GM13976 (cell line): ENCODE measurements around the gene ARSI.

Experiments used
- DNase-seq: peaks from one replicate; pipeline ENCODE4 v3.0.0; 2012; ENCODE audit warnings: low spot score
- CTCF ChIP-seq: IDR thresholded peaks from 2 replicates; pipeline ENCODE4 v1.5.1; 2012; ENCODE audit warnings: borderline replicate concordance, mild to moderate bottlenecking; ENCODE audit not compliant: insufficient read depth; ENCODE audit errors: extremely low read depth, missing control alignments, control extremely low read depth
- in situ Hi-C: fragments of 300-500 bp; cut with MboI; formaldehyde crosslinking; loops from one replicate; pipeline ENCODE4 v1.12.0; 2022; ENCODE audit warnings: low sequenced_read_pairs, mixed read lengths, inconsistent platforms; ENCODE audit not compliant: unreplicated experiment

Gene ARSI

GRCh38 chr5:150322202-150322601, 19.5 kb upstream of the ARSI start:
- in situ Hi-C loops: no loop called here
- no peak for TF ChIP-seq CTCF
- DNase-seq: no peak

GRCh38 chr5:150321784-150322183, 19.1 kb upstream of the ARSI start:
- in situ Hi-C loops: no loop called here
- no peak for DNase-seq
- TF ChIP-seq CTCF: no peak

- in situ Hi-C loops: no loop called here
- TF ChIP-seq CTCF: no peak
- no peak for DNase-seq
Measured at GRCh38 chr5:150321211-150321610, 18.5 kb upstream of the ARSI start.

- in situ Hi-C loops: no loop called here
- no peak for TF ChIP-seq CTCF
- no peak for DNase-seq
Measured at GRCh38 chr5:150320044-150320613, 17.4 kb upstream of the ARSI start.

- no peak for TF ChIP-seq CTCF
- no peak for DNase-seq
- in situ Hi-C loops: no loop called here
Measured at GRCh38 chr5:150319484-150319790, 16.7 kb upstream of the ARSI start.

- in situ Hi-C loops: no loop called here
- DNase-seq: no peak
- no peak for TF ChIP-seq CTCF
Measured at GRCh38 chr5:150318613-150319483, 16.1 kb upstream of the ARSI start.
